GM12872 (cell line): ENCODE results near the gene KRT14.

Source experiments
- TF ChIP-seq, protein P1 (sequence below): IDR thresholded peaks from 3 replicates; pipeline ENCODE4 v1.5.1; 2011; ENCODE audit warnings: low read depth, mild to moderate bottlenecking, low read length, moderate library complexity; ENCODE audit not compliant: insufficient read depth

Gene KRT14

GRCh38 chr17:41545829-41546410, 40.8 kb downstream of the KRT14 start:
- TF ChIP-seq, protein P1, sequence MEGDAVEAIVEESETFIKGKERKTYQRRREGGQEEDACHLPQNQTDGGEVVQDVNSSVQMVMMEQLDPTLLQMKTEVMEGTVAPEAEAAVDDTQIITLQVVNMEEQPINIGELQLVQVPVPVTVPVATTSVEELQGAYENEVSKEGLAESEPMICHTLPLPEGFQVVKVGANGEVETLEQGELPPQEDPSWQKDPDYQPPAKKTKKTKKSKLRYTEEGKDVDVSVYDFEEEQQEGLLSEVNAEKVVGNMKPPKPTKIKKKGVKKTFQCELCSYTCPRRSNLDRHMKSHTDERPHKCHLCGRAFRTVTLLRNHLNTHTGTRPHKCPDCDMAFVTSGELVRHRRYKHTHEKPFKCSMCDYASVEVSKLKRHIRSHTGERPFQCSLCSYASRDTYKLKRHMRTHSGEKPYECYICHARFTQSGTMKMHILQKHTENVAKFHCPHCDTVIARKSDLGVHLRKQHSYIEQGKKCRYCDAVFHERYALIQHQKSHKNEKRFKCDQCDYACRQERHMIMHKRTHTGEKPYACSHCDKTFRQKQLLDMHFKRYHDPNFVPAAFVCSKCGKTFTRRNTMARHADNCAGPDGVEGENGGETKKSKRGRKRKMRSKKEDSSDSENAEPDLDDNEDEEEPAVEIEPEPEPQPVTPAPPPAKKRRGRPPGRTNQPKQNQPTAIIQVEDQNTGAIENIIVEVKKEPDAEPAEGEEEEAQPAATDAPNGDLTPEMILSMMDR = no peak

DNA sequence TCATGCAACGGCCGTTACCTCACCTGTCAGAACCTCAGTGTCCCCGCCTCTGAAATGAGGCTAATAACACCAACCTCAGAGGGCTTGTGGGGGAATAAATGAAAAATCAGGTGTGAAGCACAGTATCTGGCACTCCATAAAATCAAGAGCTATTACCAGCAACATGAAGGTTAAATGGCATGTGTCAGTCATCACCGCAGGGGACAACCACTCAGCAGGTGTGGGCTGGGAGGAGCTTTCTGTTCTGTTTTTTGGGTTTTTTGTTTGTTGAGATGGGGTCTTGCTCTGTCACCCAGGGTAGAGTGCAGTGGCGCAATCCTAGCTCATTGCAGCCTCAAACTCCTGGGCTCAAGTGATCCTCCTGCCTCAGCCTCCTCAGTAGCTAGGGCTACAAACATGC, 41.8 kb downstream of the KRT14 start:
- TF ChIP-seq, protein P1 = no peak

- TF ChIP-seq, protein P1 = no peak
Observed at GRCh38 chr17:41544491-41544892, 42.2 kb downstream of the KRT14 start.

DNA sequence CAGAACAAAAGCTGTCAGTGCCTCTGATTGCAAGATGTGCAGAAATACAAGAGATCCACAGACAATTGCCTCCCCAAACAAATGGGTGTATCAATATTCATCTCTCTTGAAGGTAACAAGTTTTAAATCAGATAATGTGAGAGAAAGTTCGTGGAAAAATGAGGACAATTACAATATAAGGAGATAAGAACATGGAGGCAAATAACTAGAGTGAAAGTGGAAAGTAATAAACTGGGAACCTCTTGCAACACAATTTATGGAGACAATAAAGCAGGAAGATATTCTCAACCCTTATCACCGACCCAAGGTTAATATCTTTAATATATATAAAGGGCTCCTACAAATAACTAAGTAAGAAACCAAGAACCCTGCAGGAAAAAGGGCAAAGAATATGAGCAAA, 44.3 kb downstream of the KRT14 start:
- TF ChIP-seq, protein P1 = no peak

GRCh38 chr17:41540921-41541625, 45.6 kb downstream of the KRT14 start:
- TF ChIP-seq, protein P1 = no peak

DNA sequence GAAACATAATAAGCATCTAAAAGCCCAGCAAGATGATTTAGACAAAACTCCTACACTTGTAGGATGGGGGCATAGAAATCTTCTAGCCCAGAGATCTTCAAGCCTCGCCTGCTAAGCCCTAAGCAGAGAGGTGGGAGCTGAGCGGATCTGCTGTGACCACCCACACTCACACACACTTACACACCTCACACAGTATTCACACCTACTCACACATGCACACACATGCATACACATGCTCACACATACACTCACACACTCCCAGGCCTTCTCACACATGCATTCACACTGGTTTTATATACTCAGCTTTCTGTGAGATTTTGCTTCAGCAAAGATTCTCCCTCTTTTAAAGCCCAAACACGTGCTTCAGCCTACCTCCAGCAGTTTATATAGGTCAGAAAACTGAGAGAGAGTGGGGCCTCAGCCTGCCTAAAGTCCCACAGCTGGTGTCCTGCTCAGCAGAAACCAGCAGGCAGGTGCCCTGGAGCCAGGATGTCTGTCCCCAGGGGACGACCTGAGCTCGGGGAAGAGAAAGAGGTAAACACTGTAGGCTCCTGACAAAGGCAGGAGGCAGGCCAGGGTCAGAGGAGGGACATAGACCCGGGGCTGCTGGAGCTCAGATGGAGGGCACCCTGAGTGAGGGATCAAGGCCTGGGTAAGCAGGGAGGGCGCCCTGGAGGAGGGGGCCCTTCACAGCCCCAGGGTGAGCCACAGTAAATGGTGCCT, 46.6 kb downstream of the KRT14 start:
- TF ChIP-seq, protein P1 = no peak

- TF ChIP-seq, protein P1 = no peak
Observed at GRCh38 chr17:41539071-41539492, 47.6 kb downstream of the KRT14 start.
